Measurements from ENCODE around the gene RIPOR3. TPM values are rescaled to one million over a fixed set of nuclear protein-coding genes. Genes with fewer than 3 reads are reported as not detected.

The RIPOR3 gene
- polyA plus RNA-seq, 2 of the 4 experiments (the other 2 are of a cell fraction), result 0.03 to 0.06 TPM

- no peak for TF ChIP-seq ATOH8 (CRISPR knock-in tag; IDR thresholded peaks at IDR 0.05; ENCODE audit: low read depth)
- TF ChIP-seq FOSB (CRISPR knock-in tag; IDR thresholded peaks at IDR 0.05), result no peak
These were observed 60.6 kb downstream of the RIPOR3 start (continued) for GRCh38 chr20:50630578-50631263.

- DNase-seq (ENCODE audit: low read depth in 1 of 2, low spot score in 1 of 2) (peak in 1 of 2 experiments; percentile 42), FAIRE-seq (no peak), ATAC-seq (no peak)
- ChIA-PET CTCF (interaction anchor here (0.6 to 19.2 kb wide), 5 partner anchors 32 to 163 kb away, joined by 3 to 347 read pairs (median 25); partner anchors contain the start of gene BCAS4), POLR2A (no interaction called here)
- TF ChIP-seq JUN (IDR thresholded peaks at IDR 0.05) (no peak), ELK1 (IDR thresholded peaks at IDR 0.05; ENCODE audit: low read depth, low read length) (no peak), TFCP2L1 (CRISPR knock-in tag; IDR thresholded peaks at IDR 0.05) (no peak), POLR2AphosphoS2 (conservative IDR thresholded peaks at IDR 0.05; ENCODE audit: low read length) (no peak), HMGXB4 (CRISPR knock-in tag; IDR thresholded peaks at IDR 0.05; ENCODE audit: borderline replicate concordance) (no peak), EHMT2 (IDR thresholded peaks at IDR 0.05; ENCODE audit: low read depth) (no peak), CHD4 (IDR thresholded peaks at IDR 0.05; ENCODE audit: borderline replicate concordance) (0 out of 2 replicates have a peak, but pooled peaks have one; percentile 14), ESRRA (IDR thresholded peaks at IDR 0.05; ENCODE audit: borderline replicate concordance, low read length) (no peak), FOXS1 (CRISPR knock-in tag; IDR thresholded peaks at IDR 0.05) (no peak), ZC3H11A (IDR thresholded peaks at IDR 0.05) (no peak), ZFP36 (IDR thresholded peaks at IDR 0.05; ENCODE audit: borderline replicate concordance, partially characterized antibody) (peak; percentile 85), JUNB (IDR thresholded peaks at IDR 0.05) (no peak), EHF (CRISPR knock-in tag; IDR thresholded peaks at IDR 0.05) (no peak), SMC3 (IDR thresholded peaks at IDR 0.05) (no peak), USF2 (IDR thresholded peaks at IDR 0.05) (no peak), KDM1A (IDR thresholded peaks at IDR 0.05; ENCODE audit: low read depth) (peak; percentile 73; the same call in 1 of the 2 replicates), HDAC2 (IDR thresholded peaks at IDR 0.05) (0 out of 2 replicates have a peak, but pooled peaks have one; percentile 40), POLR2A (IDR thresholded peaks at IDR 0.05; ENCODE audit: low read length) (no peak)
- Histone ChIP-seq H3K4me2 (peak overlapping the region; percentile 35; the same call in 2 of the 3 replicates), H3K9me3 (no peaks in the 10 kb centered on the region), H3K4me1 (peaks cover 29% of the 10 kb centered on the region), H3K27ac (peak overlapping the region; percentile 13 to 56; a peak in 4 of 6 replicates), H3K4me3 (no peak overlapping the region)
- WGBS (ENCODE audit: missing lambda C conversion rate), result 63% methylated on average over 7 of the region's 7 CpGs
These were observed 61.7 kb downstream of the RIPOR3 start for GRCh38 chr20:50629670-50630045.
